Fibroblast of lung (primary cell): ENCODE measurements around the gene CCR1. TPM values are rescaled to one million over a fixed set of nuclear protein-coding genes. Genes with fewer than 3 reads are reported as not detected.

Source experiments
- DNase-seq, 2 donors: peaks; one replicate each; pipeline versions ENCODE4 v3.0.0 to v3.0.0-alpha.2; 2010; ENCODE audit warnings: low read depth in 2 of 2
- H2AFZ ChIP-seq: 2 replicates; pipeline ENCODE4 v1.5.1; 2012; ENCODE audit warnings: low read length, control low read depth, inconsistent platforms
- H3K27ac ChIP-seq: 2 replicates; pipeline ENCODE4 v1.5.1; 2011; ENCODE audit warnings: low read length, control low read depth; ENCODE audit not compliant: insufficient read depth
- H3K27me3 ChIP-seq: 2 replicates; pipeline ENCODE4 v1.5.1; 2011; ENCODE audit warnings: mild to moderate bottlenecking, low read length; ENCODE audit not compliant: control insufficient read depth, insufficient read depth
- H3K36me3 ChIP-seq: 2 replicates; pipeline ENCODE4 v1.5.1; 2011; ENCODE audit warnings: low read length; ENCODE audit not compliant: control insufficient read depth, insufficient read depth
- H3K4me1 ChIP-seq: 2 replicates; pipeline ENCODE4 v1.5.1; 2011; ENCODE audit warnings: low read length; ENCODE audit not compliant: control insufficient read depth, insufficient read depth; ENCODE audit errors: extremely low read depth
- H3K4me2 ChIP-seq: 2 replicates; pipeline ENCODE4 v1.5.1; 2011; ENCODE audit warnings: low read length, control low read depth; ENCODE audit not compliant: insufficient read depth; ENCODE audit errors: extremely low read depth
- H3K4me3 ChIP-seq, 4 experiments: fragments of 200-600 bp in 1 of 4; sonication (generic) in 1 of 4; replicated peaks in 1 of 4; 2 replicates each; pipeline ENCODE4 v1.5.1; 2011 to 2016; ENCODE audit warnings: low read length in 4 of 4, low read depth in 3 of 4, mild to moderate bottlenecking in 3 of 4, control low read depth in 2 of 4, inconsistent platforms in 1 of 4, mixed read lengths in 1 of 4; ENCODE audit not compliant: insufficient read depth in 1 of 4; ENCODE audit errors: control extremely low read depth in 1 of 4
- H3K79me2 ChIP-seq: 2 replicates; pipeline ENCODE4 v1.5.1; 2012; ENCODE audit warnings: mild to moderate bottlenecking, low read length, inconsistent platforms; ENCODE audit not compliant: control insufficient read depth, insufficient read depth
- H3K9ac ChIP-seq: 2 replicates; pipeline ENCODE4 v1.5.1; 2011; ENCODE audit warnings: mild to moderate bottlenecking, low read length, control low read depth; ENCODE audit not compliant: insufficient read depth
- H3K9me3 ChIP-seq: 2 replicates; pipeline ENCODE4 v1.5.1; 2012; ENCODE audit warnings: low read depth, low read length; ENCODE audit not compliant: control insufficient read depth, insufficient read depth
- H4K20me1 ChIP-seq: 2 replicates; pipeline ENCODE4 v1.5.1; 2011; ENCODE audit warnings: low read length; ENCODE audit not compliant: control insufficient read depth, insufficient read depth; ENCODE audit errors: extremely low read depth
- CTCF ChIP-seq, 2 donors: IDR thresholded peaks in 1 of 2; conservative IDR thresholded peaks in 1 of 2; 1 replicate in 1 of 2; 2 replicates in 1 of 2; pipeline ENCODE4 v1.5.1; 2011 to 2012; ENCODE audit warnings: low read length in 2 of 2, control low read depth in 1 of 2, inconsistent platforms in 1 of 2, low read depth in 1 of 2, mild to moderate bottlenecking in 1 of 2
- EZH2 ChIP-seq: IDR thresholded peaks from 2 replicates; pipeline ENCODE4 v1.5.1; 2012; ENCODE audit warnings: low read length, control low read depth, mild to moderate bottlenecking; ENCODE audit errors: missing control alignments
- polyA plus RNA-seq, 2 donors: library from polyadenylated mRNA; depleted of rRNA in 1 of 2; stranded (reverse) in 1 of 2; unstranded in 1 of 2; fragments of >200 nt; gene quantifications; 2 replicates each; pipeline ENCODE4 v1.2.1, GENCODE V29; 2011 to 2012; ENCODE audit warnings: missing spikeins in 1 of 2
- total RNA-seq: library from RNA; depleted of rRNA; stranded (reverse); fragments of >200 nt; gene quantifications from 2 replicates; pipeline ENCODE4 v1.2.1, GENCODE V29; 2014

The CCR1 gene
- total and polyA plus RNA-seq, 2 donors (not counting 1 experiment from before 2014, with no cell fraction given), result 6.6 to 9.9 TPM

GRCh38 chr3:46243560-46243959 is 35.4 kb upstream of the CCR1 start:
- no peak overlapping the region for H3K4me2 ChIP-seq
- TF ChIP-seq EZH2 (no peak), CTCF (conservative IDR thresholded peaks at IDR 0.05 in 1 of 2, IDR thresholded peaks at IDR 0.05 in 1 of 2; ENCODE audit: low read depth in 1 of 2, low read length in 2 of 2) (no peak)
- H3K9me3 ChIP-seq, result no peaks in the 10 kb centered on the region
- no peak overlapping the region for H2AFZ ChIP-seq
- no peaks in the 10 kb centered on the region for H3K4me1 ChIP-seq
- H3K9ac ChIP-seq, result no peak overlapping the region
- no peaks in the 10 kb centered on the region for H3K79me2 ChIP-seq
- no peak overlapping the region for H3K27ac ChIP-seq
- H3K4me3 ChIP-seq, result no peak overlapping the region
- H3K36me3 ChIP-seq, result no peaks in the 10 kb centered on the region
- no peaks in the 10 kb centered on the region for H4K20me1 ChIP-seq
- H3K27me3 ChIP-seq, result no peaks in the 10 kb centered on the region
- peak in 1 of 2 donors; percentile 23 for DNase-seq

- H3K9me3 ChIP-seq, result no peaks in the 10 kb centered on the region
- TF ChIP-seq CTCF (conservative IDR thresholded peaks at IDR 0.05 in 1 of 2, IDR thresholded peaks at IDR 0.05 in 1 of 2; ENCODE audit: low read depth in 1 of 2, low read length in 2 of 2), result no peak
- TF ChIP-seq EZH2, result no peak
- H3K27me3 ChIP-seq, result no peaks in the 10 kb centered on the region
- H4K20me1 ChIP-seq, result no peaks in the 10 kb centered on the region
- no peaks in the 10 kb centered on the region for H3K36me3 ChIP-seq
- H3K79me2 ChIP-seq, result no peaks in the 10 kb centered on the region
- no peak for DNase-seq
- H3K4me2 ChIP-seq, result no peak within 1 kb of the TSS
- H3K4me3 ChIP-seq, result no peak within 1 kb of the TSS
- H3K9ac ChIP-seq, result no peak within 1 kb of the TSS
- no peak within 1 kb of the TSS for H3K27ac ChIP-seq
- no peak within 1 kb of the TSS for H2AFZ ChIP-seq
- no peaks in the 10 kb centered on the region for H3K4me1 ChIP-seq
These were observed 34.0 kb upstream of the CCR1 start, which contains the start of gene CCR3 for GRCh38 chr3:46242120-46242519. CCR3 (plus strand) TSS chr3:46242460; CDS start chr3:46265159, 22,699 bp downstream.

- no peaks in the 10 kb centered on the region for H3K36me3 ChIP-seq
- H3K27ac ChIP-seq, result no peak overlapping the region
- no peaks in the 10 kb centered on the region for H3K4me1 ChIP-seq
- no peak overlapping the region for H3K4me3 ChIP-seq
- no peaks in the 10 kb centered on the region for H3K9me3 ChIP-seq
- H3K9ac ChIP-seq, result no peak overlapping the region
- no peak for DNase-seq
- H3K4me2 ChIP-seq, result no peak overlapping the region
- H4K20me1 ChIP-seq, result no peaks in the 10 kb centered on the region
- no peak overlapping the region for H2AFZ ChIP-seq
- H3K27me3 ChIP-seq, result no peaks in the 10 kb centered on the region
- H3K79me2 ChIP-seq, result no peaks in the 10 kb centered on the region
- TF ChIP-seq CTCF (conservative IDR thresholded peaks at IDR 0.05 in 1 of 2, IDR thresholded peaks at IDR 0.05 in 1 of 2; ENCODE audit: low read depth in 1 of 2, low read length in 2 of 2) (no peak), EZH2 (no peak)
These were observed 31.8 kb upstream of the CCR1 start for GRCh38 chr3:46239952-46240351.
